Measurements from ENCODE around the gene EMP3. TPM values are rescaled to one million over a fixed set of nuclear protein-coding genes. Genes with fewer than 3 reads are reported as not detected.

EMP3 gene
- total RNA-seq (2022; extraction: Qiagen RNA extraction) = 430 to 471 TPM (median 441 TPM) in 5 replicates

GRCh38 chr19:48325265-48325910 lies at the start of gene EMP3:
Gene EMP3, plus strand, starts transcription at chr19:48325552. Its CDS starts 1,293 bp downstream, at chr19:48326845.

DNA sequence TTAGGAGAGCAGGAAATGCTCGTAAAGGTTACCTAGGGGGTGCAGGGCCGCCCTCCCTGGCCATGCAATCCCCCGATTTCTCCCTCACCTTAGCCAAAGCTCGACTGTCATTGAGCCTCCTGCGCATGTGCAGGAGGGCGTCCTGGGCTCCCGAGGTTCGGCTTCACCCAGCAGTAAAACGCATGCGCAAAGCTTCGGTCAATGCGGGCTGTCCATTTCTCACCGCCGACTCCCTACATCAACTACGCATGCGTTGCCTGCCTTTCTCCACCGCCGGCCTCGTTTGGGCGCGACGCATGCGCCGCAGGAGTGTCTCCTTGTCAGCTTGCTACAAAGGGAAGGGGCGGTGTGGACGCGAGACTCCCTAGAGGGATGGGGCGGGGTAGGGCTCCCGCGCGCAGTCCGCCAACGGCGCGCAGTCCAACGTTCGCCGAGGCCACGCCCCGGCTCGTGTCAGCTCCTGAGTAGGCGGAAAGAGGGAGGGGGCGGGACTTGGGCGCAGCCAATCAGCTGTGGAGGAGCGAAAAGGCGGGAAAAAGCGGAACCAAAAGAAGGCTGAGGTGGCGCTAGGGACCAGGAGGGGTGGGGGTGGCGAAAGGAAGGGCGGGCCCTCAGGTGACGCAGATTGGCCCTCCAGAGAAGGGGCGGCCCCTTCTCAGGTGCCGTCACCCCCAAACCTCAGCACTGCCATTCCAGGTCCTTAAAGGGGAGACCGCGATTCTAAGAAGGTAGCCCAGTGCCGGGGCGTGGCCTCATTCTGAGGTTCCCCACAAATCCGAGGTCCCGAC lies 38.7 kb downstream of the EMP3 start, which contains the start of the genes SYNGR4 and TMEM143:
SYNGR4 (plus strand) TSS at position 558 of the 788 bp plus-strand sequence. CDS start 1,476 bp downstream, outside the sequence.
TMEM143 (minus strand) TSS at position 131 of the 788 bp plus-strand sequence; CDS start at position 111, 20 bp downstream.

Other genes starting within 250 kb of the EMP3 start
- gene PLA2G4C, start 214.7 kb upstream of the EMP3 start, total RNA-seq (2022; extraction: Qiagen RNA extraction) = 8.4 to 15.3 TPM (median 10.8 TPM) in 5 replicates
- gene LIG1, start 155.2 kb upstream of the EMP3 start, total RNA-seq (2022; extraction: Qiagen RNA extraction) = 56.3 to 64.7 TPM (median 60.6 TPM) in 5 replicates
- 5.2 to 7.4 TPM (median 6.5 TPM) in 5 replicates for gene ZSWIM9, start 154.9 kb upstream of the EMP3 start, total RNA-seq (2022; extraction: Qiagen RNA extraction)
- 15.1 to 17.4 TPM (median 15.8 TPM) in 5 replicates for gene CARD8, start 69.6 kb upstream of the EMP3 start, total RNA-seq (2022; extraction: Qiagen RNA extraction)
- 6.8 to 10.7 TPM (median 7.6 TPM) in 5 replicates for gene ZNF114, start 55.5 kb upstream of the EMP3 start, total RNA-seq (2022; extraction: Qiagen RNA extraction)
- gene TMEM143, start 38.4 kb downstream of the EMP3 start, total RNA-seq (2022; extraction: Qiagen RNA extraction) = 3.3 to 5.0 TPM (median 4.4 TPM) in 5 replicates
- 2.0 to 3.8 TPM (median 3.0 TPM) in 5 replicates for gene SYNGR4, start 38.8 kb downstream of the EMP3 start, total RNA-seq (2022; extraction: Qiagen RNA extraction)
- 392 to 442 TPM (median 433 TPM) in 5 replicates for gene KDELR1, start 66.0 kb downstream of the EMP3 start, total RNA-seq (2022; extraction: Qiagen RNA extraction)
- 5.6 to 8.5 TPM (median 8.1 TPM) in 5 replicates for gene GRIN2D, start 68.1 kb downstream of the EMP3 start, total RNA-seq (2022; extraction: Qiagen RNA extraction)
- 109 to 124 TPM (median 114 TPM) in 5 replicates for gene GRWD1, start 120.4 kb downstream of the EMP3 start, total RNA-seq (2022; extraction: Qiagen RNA extraction)
- 0.80 to 1.6 TPM (median 1.1 TPM) in 5 replicates for gene KCNJ14, start 130.0 kb downstream of the EMP3 start, total RNA-seq (2022; extraction: Qiagen RNA extraction)
- gene CYTH2, start 143.8 kb downstream of the EMP3 start, total RNA-seq (2022; extraction: Qiagen RNA extraction) = 55.7 to 66.9 TPM (median 63.2 TPM) in 5 replicates
- 2.5 to 5.4 TPM (median 5.0 TPM) in 5 replicates for gene LMTK3, start 186.3 kb downstream of the EMP3 start, total RNA-seq (2022; extraction: Qiagen RNA extraction)
- 13.7 to 18.5 TPM (median 15.6 TPM) in 5 replicates for gene SULT2B1, start 226.6 kb downstream of the EMP3 start, total RNA-seq (2022; extraction: Qiagen RNA extraction)